ENCODE results near the gene UGT2A1. TPM values are rescaled to one million over a fixed set of nuclear protein-coding genes. Genes with fewer than 3 reads are reported as not detected.
"Not testable (repeated sequence)": the region's sequence is repeated elsewhere in the genome, so short reads cannot be mapped to it uniquely, and the experiment has no call there.

Gene UGT2A1
- total and polyA plus RNA-seq, 4 donors, result 0.05 to 6.6 (median 0.25) TPM

DNA sequence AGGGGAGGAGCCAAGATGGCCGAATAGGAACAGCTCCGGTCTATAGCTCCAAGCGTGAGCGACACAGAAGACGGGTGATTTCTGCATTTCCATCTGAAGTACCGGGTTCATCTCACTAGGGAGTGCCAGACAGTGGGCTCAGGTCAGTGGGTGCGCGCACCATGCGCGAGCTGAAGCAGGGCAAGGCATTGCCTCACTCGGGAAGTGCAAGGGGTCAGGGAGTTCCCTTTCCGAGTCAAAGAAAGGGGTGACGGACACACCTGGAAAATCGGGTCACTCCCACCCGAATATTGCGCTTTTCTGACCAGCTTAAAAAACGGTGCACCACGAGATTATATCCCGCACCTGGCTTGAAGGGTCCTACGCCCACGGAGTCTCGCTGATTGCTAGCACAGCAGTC, 11.0 kb upstream of the UGT2A1 start:
- H3K9ac ChIP-seq (ENCODE audit: low read depth in 1 of 2, low read length in 2 of 2); H3K9me3 ChIP-seq (ENCODE audit: control insufficient read depth in 4 of 4, low read length in 3 of 4); H3K27ac ChIP-seq (ENCODE audit: low read depth in 1 of 2, low read length in 2 of 2); H3K36me3 ChIP-seq (ENCODE audit: control insufficient read depth in 4 of 4, insufficient read depth in 3 of 4, low read depth in 1 of 4, low read length in 3 of 4); H3K4me1 ChIP-seq (ENCODE audit: control insufficient read depth in 4 of 4, insufficient read depth in 4 of 4, low read length in 3 of 4); H3K4me3 ChIP-seq (ENCODE audit: low read depth in 1 of 3, low read length in 3 of 3); H3K27me3 ChIP-seq (ENCODE audit: control insufficient read depth in 4 of 4, insufficient read depth in 4 of 4, low read length in 3 of 4); DNase-seq (ENCODE audit: low spot score): not testable (repeated sequence)
- 91% methylated on average over 22 of the region's 22 CpGs for WGBS

DNA sequence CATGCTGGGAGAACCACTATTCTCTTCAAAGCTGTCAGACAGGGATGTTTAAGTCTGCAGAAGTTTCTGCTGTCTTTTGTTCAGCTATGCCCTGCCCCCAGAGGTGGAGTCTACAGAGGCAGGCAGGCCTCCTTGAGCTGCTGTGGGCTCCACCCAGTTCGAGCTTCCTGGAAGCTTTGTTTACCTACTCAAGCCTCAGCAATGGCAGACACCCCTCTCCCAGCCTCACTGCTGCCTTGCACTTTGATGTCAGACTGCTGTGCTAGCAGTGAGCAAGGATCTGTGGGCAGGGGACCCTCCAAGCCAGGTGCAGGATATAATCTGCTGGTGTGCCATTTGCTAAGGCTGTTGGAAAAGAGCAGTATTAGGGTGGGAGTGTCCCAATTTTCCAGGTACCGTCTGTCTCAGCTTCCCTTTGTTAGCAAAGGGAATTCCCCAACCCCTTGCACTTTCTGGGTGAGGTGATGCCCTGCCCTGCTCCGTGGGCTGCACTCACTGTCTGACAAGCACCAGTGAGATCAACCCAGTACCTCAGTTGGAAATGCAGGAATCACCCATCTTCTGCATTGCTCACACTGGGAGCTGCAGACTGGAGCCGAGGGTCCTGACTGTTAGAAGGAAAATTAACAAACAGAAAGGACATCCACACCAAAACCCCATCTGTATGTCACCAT, 8.2 kb upstream of the UGT2A1 start:
- not testable (repeated sequence) for H3K4me3 ChIP-seq (ENCODE audit: low read depth in 1 of 3, low read length in 3 of 3); H3K27ac ChIP-seq (ENCODE audit: low read depth in 1 of 2, low read length in 2 of 2); H3K36me3 ChIP-seq (ENCODE audit: control insufficient read depth in 4 of 4, insufficient read depth in 3 of 4, low read depth in 1 of 4, low read length in 3 of 4); H3K4me1 ChIP-seq (ENCODE audit: control insufficient read depth in 4 of 4, insufficient read depth in 4 of 4, low read length in 3 of 4); H3K9me3 ChIP-seq (ENCODE audit: control insufficient read depth in 4 of 4, low read length in 3 of 4); H3K27me3 ChIP-seq (ENCODE audit: control insufficient read depth in 4 of 4, insufficient read depth in 4 of 4, low read length in 3 of 4); H3K9ac ChIP-seq (ENCODE audit: low read depth in 1 of 2, low read length in 2 of 2); DNase-seq (ENCODE audit: low spot score)
- 72% methylated on average over 4 of the region's 4 CpGs for WGBS

DNA sequence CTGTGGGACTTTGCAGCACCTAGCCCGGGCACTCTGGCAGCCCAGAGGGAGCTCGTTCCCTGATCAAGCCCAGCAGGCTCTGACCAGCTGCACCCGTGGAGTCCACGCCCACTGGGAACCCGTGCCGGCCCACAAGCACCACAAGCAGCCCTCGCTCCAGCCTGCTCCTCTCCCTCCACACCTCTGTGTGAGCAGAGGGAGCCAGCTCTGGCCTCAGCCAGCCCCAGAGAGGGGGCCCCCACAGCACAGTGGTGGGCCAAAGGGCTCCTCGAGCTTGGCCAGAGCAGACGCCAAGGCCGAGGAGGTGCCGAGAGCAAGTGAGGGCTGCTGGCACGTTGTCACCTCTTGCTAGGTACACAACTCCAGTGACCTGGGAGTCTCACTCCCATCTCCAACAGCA, 5.1 kb upstream of the UGT2A1 start:
- WGBS, result 93% methylated on average over 12 of the region's 12 CpGs
- no peaks in the 10 kb centered on the region for H3K36me3 ChIP-seq (ENCODE audit: control insufficient read depth in 4 of 4, insufficient read depth in 3 of 4, low read depth in 1 of 4, low read length in 3 of 4)
- H3K4me3 ChIP-seq (ENCODE audit: low read depth in 1 of 3, low read length in 3 of 3), result no peak overlapping the region
- H3K9ac ChIP-seq (ENCODE audit: low read depth in 1 of 2, low read length in 2 of 2), result no peak overlapping the region
- TF ChIP-seq NR2F2 (IDR thresholded peaks at IDR 0.05), result no peak
- TF ChIP-seq FOXA2 (IDR thresholded peaks at IDR 0.05), result no peak
- TF ChIP-seq HNF4G (IDR thresholded peaks at IDR 0.05), result no peak
- TF ChIP-seq HNF4A (conservative IDR thresholded peaks at IDR 0.05), result no peak
- TF ChIP-seq, protein P1, sequence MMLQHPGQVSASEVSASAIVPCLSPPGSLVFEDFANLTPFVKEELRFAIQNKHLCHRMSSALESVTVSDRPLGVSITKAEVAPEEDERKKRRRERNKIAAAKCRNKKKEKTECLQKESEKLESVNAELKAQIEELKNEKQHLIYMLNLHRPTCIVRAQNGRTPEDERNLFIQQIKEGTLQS (IDR thresholded peaks at IDR 0.05), result no peak
- no peak for TF ChIP-seq EGR1 (IDR thresholded peaks at IDR 0.05; ENCODE audit: low read depth in 2 of 2)
- TF ChIP-seq GABPA (IDR thresholded peaks at IDR 0.05 in 1 of 2, conservative IDR thresholded peaks at IDR 0.05 in 1 of 2), result no peak
- TF ChIP-seq, protein P2, sequence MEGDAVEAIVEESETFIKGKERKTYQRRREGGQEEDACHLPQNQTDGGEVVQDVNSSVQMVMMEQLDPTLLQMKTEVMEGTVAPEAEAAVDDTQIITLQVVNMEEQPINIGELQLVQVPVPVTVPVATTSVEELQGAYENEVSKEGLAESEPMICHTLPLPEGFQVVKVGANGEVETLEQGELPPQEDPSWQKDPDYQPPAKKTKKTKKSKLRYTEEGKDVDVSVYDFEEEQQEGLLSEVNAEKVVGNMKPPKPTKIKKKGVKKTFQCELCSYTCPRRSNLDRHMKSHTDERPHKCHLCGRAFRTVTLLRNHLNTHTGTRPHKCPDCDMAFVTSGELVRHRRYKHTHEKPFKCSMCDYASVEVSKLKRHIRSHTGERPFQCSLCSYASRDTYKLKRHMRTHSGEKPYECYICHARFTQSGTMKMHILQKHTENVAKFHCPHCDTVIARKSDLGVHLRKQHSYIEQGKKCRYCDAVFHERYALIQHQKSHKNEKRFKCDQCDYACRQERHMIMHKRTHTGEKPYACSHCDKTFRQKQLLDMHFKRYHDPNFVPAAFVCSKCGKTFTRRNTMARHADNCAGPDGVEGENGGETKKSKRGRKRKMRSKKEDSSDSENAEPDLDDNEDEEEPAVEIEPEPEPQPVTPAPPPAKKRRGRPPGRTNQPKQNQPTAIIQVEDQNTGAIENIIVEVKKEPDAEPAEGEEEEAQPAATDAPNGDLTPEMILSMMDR (IDR thresholded peaks at IDR 0.05; ENCODE audit: low read depth, low read length, missing input control), result no peak
- TF ChIP-seq RAD21 (IDR thresholded peaks at IDR 0.05), result no peak
- TF ChIP-seq JUND (IDR thresholded peaks at IDR 0.05), result no peak
- no peak for TF ChIP-seq RXRA (IDR thresholded peaks at IDR 0.05)
- no peak for TF ChIP-seq YY1 (IDR thresholded peaks at IDR 0.05)
- TF ChIP-seq SP1 (IDR thresholded peaks at IDR 0.05), result no peak
- TF ChIP-seq, protein P3, sequence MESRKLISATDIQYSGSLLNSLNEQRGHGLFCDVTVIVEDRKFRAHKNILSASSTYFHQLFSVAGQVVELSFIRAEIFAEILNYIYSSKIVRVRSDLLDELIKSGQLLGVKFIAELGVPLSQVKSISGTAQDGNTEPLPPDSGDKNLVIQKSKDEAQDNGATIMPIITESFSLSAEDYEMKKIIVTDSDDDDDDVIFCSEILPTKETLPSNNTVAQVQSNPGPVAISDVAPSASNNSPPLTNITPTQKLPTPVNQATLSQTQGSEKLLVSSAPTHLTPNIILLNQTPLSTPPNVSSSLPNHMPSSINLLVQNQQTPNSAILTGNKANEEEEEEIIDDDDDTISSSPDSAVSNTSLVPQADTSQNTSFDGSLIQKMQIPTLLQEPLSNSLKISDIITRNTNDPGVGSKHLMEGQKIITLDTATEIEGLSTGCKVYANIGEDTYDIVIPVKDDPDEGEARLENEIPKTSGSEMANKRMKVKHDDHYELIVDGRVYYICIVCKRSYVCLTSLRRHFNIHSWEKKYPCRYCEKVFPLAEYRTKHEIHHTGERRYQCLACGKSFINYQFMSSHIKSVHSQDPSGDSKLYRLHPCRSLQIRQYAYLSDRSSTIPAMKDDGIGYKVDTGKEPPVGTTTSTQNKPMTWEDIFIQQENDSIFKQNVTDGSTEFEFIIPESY (IDR thresholded peaks at IDR 0.05), result no peak
- TF ChIP-seq FOXA1 (IDR thresholded peaks at IDR 0.05), result no peak
- no peak for TF ChIP-seq TAF1 (conservative IDR thresholded peaks at IDR 0.05)
- TF ChIP-seq, protein P4, sequence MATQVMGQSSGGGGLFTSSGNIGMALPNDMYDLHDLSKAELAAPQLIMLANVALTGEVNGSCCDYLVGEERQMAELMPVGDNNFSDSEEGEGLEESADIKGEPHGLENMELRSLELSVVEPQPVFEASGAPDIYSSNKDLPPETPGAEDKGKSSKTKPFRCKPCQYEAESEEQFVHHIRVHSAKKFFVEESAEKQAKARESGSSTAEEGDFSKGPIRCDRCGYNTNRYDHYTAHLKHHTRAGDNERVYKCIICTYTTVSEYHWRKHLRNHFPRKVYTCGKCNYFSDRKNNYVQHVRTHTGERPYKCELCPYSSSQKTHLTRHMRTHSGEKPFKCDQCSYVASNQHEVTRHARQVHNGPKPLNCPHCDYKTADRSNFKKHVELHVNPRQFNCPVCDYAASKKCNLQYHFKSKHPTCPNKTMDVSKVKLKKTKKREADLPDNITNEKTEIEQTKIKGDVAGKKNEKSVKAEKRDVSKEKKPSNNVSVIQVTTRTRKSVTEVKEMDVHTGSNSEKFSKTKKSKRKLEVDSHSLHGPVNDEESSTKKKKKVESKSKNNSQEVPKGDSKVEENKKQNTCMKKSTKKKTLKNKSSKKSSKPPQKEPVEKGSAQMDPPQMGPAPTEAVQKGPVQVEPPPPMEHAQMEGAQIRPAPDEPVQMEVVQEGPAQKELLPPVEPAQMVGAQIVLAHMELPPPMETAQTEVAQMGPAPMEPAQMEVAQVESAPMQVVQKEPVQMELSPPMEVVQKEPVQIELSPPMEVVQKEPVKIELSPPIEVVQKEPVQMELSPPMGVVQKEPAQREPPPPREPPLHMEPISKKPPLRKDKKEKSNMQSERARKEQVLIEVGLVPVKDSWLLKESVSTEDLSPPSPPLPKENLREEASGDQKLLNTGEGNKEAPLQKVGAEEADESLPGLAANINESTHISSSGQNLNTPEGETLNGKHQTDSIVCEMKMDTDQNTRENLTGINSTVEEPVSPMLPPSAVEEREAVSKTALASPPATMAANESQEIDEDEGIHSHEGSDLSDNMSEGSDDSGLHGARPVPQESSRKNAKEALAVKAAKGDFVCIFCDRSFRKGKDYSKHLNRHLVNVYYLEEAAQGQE (IDR thresholded peaks at IDR 0.05), result no peak
- TF ChIP-seq, protein P5, sequence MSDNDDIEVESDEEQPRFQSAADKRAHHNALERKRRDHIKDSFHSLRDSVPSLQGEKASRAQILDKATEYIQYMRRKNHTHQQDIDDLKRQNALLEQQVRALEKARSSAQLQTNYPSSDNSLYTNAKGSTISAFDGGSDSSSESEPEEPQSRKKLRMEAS (IDR thresholded peaks at IDR 0.05), result no peak
- no peaks in the 10 kb centered on the region for H3K4me1 ChIP-seq (ENCODE audit: control insufficient read depth in 4 of 4, insufficient read depth in 4 of 4, low read length in 3 of 4)
- H3K9me3 ChIP-seq (ENCODE audit: control insufficient read depth in 4 of 4, low read length in 3 of 4), result peaks cover 0 to 2% (median 0%) of the 10 kb centered on the region in 4 donors
- no peak for DNase-seq (ENCODE audit: low spot score)
- H3K27me3 ChIP-seq (ENCODE audit: control insufficient read depth in 4 of 4, insufficient read depth in 4 of 4, low read length in 3 of 4), result no peaks in the 10 kb centered on the region
- no peak overlapping the region for H3K27ac ChIP-seq (ENCODE audit: low read depth in 1 of 2, low read length in 2 of 2)
